ENCODE data around the gene SUCLG2.
"Not testable (repeated sequence)": the region's sequence is repeated elsewhere in the genome, so short reads cannot be mapped to it uniquely, and the experiment has no call there.

The SUCLG2 gene

DNA sequence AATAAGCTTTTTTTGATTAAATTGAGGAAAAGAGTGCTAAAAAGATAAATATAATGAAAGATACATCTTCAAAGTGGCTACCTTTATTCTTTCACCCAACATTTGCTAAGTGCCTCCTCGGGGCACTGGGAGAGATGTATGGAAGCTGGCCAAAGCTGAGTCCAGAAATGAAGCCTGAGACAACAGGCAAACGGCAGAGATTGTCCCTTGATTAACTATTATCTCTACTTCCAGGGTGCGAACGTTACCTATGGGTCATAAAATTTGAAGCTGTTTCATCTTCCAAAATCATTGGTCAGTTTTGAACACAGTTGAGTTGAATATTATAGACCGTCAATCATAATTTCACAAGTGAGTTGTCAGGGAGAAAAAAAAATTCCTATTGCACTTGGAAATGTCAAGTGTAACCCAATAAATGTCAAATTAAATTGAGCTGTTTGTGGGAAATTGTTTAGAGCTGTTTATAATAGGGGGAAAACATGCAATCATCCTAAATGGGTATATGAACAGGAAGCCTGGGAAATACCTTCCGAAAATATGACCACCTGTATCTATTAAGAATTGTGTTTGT, 73.9 kb downstream of the SUCLG2 start:
- TF ChIP-seq GATA1 (IDR thresholded peaks at IDR 0.05; ENCODE audit: low read depth, low read length) (no peak), POLR2A (IDR thresholded peaks at IDR 0.05; ENCODE audit: low read length) (no peak)
- no peak for DNase-seq

DNA sequence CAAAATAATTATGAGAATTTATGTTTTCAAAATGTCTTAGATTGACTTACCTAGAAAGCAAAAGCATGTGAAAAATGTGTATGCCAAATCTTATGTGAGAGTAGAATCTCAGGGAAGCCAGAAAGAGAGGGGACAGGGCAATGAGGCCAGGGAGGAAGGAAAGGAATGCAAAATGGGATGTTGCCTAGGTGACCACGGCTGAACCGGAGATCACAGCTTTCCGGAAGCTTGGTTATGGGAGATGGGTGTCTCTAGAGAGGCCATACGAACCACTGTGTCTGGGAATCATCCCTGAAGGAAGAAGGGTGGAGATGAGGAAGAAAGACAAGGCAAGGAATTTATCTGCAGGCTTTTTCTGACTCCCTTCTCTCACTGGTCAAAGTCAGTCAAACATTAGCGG, 76.0 kb downstream of the SUCLG2 start:
- DNase-seq = no peak
- TF ChIP-seq GATA1 (IDR thresholded peaks at IDR 0.05; ENCODE audit: low read depth, low read length) (no peak), POLR2A (IDR thresholded peaks at IDR 0.05; ENCODE audit: low read length) (no peak)

DNA sequence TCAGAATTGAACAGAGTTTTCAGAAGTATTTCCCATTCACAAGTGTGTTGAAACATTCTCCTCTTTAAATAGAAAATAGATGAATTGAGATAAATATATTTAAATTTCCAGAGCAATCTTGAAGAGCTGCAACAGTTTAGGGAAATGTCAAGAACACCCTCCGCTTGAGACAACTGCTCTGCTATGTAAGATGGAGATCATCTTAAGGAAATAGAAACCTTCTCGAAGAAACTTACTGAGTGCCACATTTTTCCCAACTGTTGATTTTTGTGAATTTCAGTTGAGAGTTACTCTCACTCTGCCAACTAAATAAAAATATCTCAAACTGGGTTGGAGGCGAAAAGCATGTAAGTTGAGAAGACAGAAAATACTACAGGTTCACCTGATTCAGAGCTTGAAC, 78.0 kb downstream of the SUCLG2 start:
- TF ChIP-seq POLR2A (IDR thresholded peaks at IDR 0.05; ENCODE audit: low read length) (no peak), GATA1 (IDR thresholded peaks at IDR 0.05; ENCODE audit: low read depth, low read length) (no peak)
- DNase-seq = no peak

DNA sequence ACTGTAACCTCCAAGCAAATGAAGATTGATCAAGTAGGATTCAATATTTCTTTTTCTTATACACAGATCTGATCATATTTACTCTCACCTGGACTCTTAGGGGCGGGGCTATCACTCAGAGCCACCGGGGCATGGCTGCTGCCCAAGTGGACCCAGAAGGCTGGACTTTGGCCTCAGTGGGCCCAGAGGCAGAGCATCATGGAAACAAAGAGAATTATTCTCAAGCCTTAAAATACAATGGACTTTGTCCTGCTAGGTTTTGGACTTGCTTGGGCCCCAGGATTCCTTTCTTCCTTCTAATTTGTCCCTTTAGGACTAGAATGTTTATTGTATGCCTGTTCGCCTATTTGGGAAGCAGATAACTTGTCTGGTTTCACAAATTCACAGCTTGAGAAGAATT, 85.1 kb downstream of the SUCLG2 start:
- TF ChIP-seq GATA1 (IDR thresholded peaks at IDR 0.05; ENCODE audit: low read depth, low read length) (no peak), POLR2A (IDR thresholded peaks at IDR 0.05; ENCODE audit: low read length) (no peak)

DNA sequence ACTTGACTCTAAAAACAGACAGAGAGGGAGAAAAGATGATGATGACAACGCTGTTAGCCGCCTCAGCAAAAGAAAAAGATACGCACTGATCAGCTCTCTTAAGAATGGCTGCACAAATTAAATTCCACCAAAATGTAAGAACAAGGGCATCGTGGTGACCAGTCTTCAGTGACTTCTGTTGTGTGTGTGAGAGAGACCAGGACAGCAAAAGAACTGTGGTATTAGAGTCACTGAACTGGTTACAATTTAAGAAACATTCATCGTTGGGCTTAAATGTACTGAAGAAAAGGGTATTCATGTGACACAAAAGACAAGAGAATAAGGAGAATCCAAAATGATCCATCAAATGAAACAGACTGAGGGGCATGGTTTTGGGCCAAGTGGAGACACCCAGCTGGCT, 86.5 kb downstream of the SUCLG2 start:
- no peak for TF ChIP-seq POLR2A (IDR thresholded peaks at IDR 0.05; ENCODE audit: low read length)
- no peak for TF ChIP-seq GATA1 (IDR thresholded peaks at IDR 0.05; ENCODE audit: low read depth, low read length)
- no peak for DNase-seq

More for the DNA sequence above, 85.1 kb downstream of the SUCLG2 start:
- no peak for DNase-seq

DNA sequence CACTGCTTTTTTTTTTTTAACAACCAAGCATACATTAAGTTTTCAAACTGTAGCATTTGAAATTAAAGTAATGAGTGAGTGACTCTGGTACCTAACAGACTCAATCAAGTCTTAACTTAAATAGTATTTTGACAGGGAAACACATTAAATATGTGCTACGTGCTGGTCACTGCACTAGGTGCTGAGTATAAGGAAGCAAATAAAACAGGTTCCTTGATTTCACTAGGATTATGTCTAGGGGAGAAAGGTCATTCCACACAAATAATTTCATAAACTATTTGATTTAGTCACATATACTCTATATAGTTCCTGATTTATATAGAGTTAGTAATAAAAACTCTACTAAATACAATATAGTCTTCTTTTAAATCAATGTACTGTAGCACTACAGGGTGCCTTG, 89.4 kb downstream of the SUCLG2 start:
- TF ChIP-seq POLR2A (IDR thresholded peaks at IDR 0.05; ENCODE audit: low read length) (no peak), GATA1 (IDR thresholded peaks at IDR 0.05; ENCODE audit: low read depth, low read length) (no peak)
- no peak for DNase-seq

DNA sequence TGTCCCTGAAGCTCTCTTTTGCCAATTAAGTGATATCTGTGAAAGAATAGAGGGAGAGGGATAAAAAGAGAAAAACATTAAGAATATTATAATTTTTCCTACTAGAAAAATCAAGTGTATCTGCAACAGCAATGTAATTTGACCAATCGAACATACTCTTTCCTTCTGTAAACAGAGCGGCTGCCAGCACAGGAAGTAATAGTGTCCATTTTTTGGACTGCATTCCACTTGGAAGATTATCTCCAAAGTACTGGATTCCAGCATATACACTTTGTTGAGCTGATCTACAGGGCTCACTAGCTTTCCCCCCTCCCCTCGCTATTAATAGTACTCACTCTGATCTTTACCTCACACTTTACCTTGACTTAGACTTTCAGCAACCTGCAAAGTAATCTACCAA, 90.4 kb downstream of the SUCLG2 start:
- no peak for TF ChIP-seq GATA1 (IDR thresholded peaks at IDR 0.05; ENCODE audit: low read depth, low read length)
- DNase-seq = no peak

DNA sequence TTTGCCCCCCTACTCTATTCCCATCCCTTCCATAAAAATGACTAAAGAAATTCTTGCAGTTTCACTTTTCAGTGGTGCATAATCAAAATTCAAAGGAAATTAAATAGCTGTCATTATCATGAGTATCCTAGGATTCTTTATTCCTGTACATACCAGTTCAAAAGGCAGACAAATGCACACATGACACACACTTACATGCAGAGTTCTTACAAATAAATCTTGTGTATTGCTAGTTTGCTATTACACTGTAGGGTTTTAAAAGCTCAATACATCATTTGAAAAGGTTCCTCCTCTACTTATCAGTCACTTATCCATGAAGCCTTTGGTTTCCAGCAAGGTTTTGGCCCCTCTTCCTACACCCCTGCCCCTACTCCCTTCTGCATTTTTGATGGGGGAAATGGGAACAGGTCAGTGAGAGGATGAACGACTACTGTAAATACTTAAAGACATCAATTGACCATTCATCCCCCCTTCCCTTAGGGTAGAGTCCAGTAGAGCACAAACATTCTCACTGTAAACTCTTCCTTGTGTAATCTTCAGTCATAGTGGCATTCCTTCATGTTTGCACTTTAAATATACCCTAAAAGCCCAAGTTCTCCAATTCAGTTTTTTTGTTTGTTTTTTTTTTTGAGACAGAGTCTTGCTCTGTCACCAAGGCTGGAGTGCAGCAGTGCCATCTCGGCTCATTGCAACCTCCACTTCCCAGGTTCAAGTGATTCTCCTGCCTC, 92.6 kb downstream of the SUCLG2 start:
- TF ChIP-seq POLR2A (IDR thresholded peaks at IDR 0.05; ENCODE audit: low read length) = no peak
- TF ChIP-seq GATA1 (IDR thresholded peaks at IDR 0.05; ENCODE audit: low read depth, low read length) = no peak
- no peak for DNase-seq

DNA sequence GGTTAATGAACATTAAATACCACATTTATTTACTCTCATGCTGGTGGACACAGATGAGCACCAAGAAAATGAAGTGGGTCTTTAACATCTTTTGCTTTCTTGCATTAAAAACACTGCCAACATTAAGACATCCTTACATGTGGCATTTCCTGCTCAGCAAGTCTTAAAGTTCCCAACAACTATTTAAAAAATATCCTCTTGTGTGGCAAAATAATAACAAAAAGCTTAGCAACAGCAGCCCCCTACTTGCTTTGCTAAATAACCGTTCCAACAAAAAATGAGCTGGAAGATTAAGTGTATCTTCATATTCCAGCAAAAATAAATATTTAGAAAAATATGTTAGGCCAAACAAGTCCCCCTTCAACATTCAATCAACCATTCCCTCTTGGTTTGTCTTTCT, 93.1 kb downstream of the SUCLG2 start:
- no peak for DNase-seq
- TF ChIP-seq POLR2A (IDR thresholded peaks at IDR 0.05; ENCODE audit: low read length) = no peak
- TF ChIP-seq GATA1 (IDR thresholded peaks at IDR 0.05; ENCODE audit: low read depth, low read length) = no peak

DNA sequence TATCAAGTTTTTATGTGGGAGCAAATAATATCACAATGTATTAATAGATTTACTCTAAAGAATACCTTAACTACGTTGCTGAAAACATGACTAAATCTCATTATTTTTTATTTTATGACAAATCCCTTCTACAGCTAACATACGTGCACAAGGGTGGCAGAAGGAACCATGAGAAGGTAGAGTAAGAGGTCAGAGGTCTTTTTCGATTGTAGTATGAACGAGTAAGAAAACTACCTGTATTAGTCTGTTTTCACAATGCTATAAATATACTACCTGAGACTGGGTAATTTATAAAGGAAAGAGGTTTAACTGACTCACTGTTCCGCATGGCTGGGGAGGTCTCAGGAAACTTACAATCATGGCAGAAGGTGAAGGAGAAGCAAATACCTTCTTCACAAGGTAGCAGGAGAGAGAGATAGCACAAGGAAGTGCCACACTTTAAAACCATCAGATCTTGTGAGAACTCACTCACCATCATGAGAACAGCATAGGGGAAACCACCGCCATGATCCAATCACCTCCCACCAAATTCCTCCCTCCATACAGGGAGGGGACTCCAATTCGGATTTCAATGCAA, 95.3 kb downstream of the SUCLG2 start:
- no peak for DNase-seq

DNA sequence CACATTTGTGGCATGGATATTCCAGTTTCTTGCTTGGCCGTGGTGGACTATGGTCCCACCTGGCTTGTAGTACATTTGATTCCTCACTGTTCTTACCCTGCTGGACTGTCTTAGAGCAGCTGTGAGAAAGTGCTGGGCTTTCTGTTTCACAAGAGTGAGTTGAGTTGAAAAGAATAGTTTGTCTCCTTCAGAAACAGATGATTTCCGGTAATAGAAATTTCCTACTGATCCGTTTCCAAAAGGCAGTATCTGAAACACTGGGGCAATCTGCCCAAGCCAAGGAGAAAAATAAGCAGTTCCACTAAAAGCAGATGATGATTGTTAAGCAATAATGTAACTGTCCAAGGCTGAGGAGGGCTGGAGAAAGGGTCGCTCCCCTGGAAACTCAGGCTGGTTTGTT, 96.0 kb downstream of the SUCLG2 start:
- no peak for DNase-seq
- TF ChIP-seq POLR2A (IDR thresholded peaks at IDR 0.05; ENCODE audit: low read length) = no peak
- no peak for TF ChIP-seq GATA1 (IDR thresholded peaks at IDR 0.05; ENCODE audit: low read depth, low read length)

More for the DNA sequence above, 95.3 kb downstream of the SUCLG2 start:
- TF ChIP-seq POLR2A (IDR thresholded peaks at IDR 0.05; ENCODE audit: low read length) (no peak), GATA1 (IDR thresholded peaks at IDR 0.05; ENCODE audit: low read depth, low read length) (no peak)

DNA sequence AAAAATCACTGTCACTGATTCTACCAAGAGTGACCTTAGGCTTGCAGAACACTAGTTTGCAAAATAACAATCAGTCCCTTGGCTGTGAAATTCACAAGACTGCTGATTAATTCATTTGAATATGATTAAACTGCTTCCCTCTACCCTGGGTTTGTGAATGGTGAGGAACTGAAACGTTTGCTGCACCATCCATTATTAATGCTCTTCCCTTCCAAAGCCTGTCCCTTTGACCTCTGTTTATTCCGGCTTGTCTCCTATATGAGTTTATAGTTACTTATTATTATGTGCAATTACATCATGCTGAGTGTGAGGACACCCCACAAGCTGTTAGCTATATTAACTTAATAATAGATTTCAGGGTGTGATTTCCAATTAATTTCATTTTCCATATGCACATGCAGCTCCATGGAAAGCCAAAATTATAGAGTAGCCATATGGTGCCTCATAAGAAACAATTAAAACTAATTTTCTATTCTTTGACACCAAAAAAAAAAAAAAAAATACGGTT, 96.5 kb downstream of the SUCLG2 start:
- no peak for DNase-seq
- no peak for TF ChIP-seq POLR2A (IDR thresholded peaks at IDR 0.05; ENCODE audit: low read length)
- TF ChIP-seq GATA1 (IDR thresholded peaks at IDR 0.05; ENCODE audit: low read depth, low read length) = no peak

DNA sequence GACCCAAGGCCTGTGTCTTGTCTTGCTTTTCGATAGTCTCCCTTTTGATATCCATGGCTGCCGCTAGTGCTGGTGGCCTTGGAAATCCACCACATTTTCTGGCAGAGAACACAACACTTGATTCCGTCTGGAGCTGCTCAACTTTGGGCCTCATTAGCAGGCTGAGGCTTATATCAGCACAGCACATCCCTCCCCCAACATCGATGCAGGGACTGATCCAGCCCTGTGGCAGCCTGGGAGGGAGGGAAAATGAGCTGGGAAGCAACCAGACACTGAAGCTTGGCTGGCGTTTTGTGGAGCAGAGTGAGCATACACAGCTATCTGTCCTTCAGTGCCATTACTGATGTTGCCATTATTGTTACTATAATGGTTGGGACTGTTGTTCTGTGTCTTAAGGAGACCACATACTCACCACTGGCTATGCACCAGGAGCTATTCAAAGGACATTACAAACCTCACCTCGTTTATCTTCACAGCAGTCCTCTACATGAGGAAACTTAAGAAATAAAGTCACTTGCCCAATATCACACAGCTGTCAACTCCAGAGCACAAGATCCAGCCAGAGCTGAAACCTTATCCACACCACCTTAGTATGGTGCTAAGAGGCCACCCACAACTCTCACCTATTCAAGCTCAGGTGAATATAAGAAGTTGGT, 102.9 kb downstream of the SUCLG2 start:
- TF ChIP-seq GATA1 (IDR thresholded peaks at IDR 0.05; ENCODE audit: low read depth, low read length) = no peak
- TF ChIP-seq POLR2A (IDR thresholded peaks at IDR 0.05; ENCODE audit: low read length) = no peak
- DNase-seq = no peak

DNA sequence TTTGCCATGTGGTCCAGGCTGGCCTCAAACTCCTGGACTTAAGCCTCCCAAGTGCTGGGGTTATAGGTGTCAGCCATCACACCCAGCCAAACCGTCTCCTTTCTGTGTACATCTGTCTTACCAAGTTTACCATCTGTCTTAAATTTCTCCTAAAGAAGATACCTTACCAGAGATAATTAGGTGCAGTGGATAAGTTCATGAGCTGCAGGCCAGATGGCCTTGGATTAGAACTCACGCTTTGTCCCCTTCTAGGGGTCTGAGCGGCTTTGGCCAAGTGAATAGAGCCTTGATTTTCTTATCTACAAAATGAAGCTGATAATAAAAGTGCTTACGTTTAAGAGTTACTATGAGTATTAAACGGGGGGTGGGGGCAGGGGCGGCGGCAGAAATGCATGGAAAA, 103.9 kb downstream of the SUCLG2 start:
- TF ChIP-seq POLR2A (IDR thresholded peaks at IDR 0.05; ENCODE audit: low read length) = no peak
- no peak for TF ChIP-seq GATA1 (IDR thresholded peaks at IDR 0.05; ENCODE audit: low read depth, low read length)
- no peak for DNase-seq

DNA sequence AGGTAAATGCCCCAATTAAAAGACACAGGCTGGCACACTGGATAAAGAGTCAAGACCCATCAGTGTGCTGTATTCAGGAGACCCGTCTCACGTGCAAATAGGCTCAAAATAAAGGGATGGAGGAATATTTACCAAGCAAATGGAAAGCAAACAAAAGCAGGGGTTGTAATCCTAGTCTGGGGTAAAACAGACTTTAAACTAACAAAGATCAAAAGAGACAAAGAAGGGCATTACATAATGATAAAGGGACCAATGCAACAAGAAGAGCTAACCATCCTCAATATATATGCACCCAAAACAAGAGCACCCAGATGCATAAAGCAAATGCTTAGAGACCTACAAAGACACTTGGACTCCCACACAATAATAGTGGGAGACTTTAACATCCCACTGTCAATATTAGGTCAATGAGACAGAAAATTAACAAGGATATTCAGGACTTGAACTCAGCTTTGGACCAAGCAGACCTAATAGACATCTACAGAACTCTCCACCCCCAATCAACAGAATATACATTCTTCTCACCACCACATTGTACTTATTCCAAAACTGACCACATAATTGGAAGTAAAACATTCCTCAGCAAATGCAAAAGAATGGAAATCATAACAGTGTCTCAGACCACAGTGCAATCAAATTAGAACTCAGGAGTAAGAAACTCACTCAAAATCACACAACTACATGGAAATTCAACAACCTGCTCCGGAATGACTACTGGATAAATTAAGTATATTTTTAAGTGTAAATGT, 111.7 kb downstream of the SUCLG2 start:
- not testable (repeated sequence) for DNase-seq

Data from erythroblast (primary cell).